Eye (tissue), 1 donor: ENCODE measurements around the gene HDGFL2.

Source experiments
- DNase-seq: peaks from one replicate; pipeline ENCODE4 v3.0.0-alpha.2; 2015

Gene HDGFL2

DNA sequence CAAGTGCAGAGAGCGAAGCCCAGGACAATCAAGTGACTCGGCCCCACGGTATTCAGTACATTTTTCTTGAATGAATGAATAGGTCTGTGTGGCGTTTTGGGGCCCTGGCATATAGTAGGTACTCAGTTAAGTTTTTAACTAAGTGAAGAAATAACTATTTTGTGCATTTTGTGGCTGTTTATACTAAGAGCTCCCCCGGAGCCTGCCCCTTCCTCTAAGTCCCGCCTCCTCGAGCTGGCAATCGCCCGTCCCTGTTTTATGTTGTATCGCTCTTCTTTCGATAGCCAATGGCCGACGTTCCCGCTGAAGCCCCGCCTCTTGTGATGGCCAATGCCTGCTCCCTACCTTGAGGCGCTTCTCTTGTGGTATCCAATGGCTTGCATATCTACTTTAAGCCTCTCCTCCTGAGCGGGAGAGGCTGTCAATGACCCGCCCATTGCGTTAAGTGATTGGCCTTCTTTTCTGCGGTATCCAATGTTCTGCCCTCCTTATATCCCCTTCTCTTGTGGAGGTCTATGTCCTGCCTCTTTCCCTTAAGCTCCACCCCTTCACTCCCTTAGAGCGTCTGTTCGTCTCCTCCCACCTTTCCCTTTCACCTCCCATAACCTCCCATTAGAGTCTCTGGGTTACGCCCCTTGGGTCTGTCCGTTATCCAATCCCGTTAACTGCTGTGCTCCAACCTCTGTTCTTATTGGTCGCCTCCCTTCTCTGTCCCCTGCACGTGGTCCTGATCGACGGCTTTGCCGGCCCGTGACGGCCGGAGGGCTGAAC, 509 bp upstream of the HDGFL2 start:
- DNase-seq = peak; percentile 100

DNA sequence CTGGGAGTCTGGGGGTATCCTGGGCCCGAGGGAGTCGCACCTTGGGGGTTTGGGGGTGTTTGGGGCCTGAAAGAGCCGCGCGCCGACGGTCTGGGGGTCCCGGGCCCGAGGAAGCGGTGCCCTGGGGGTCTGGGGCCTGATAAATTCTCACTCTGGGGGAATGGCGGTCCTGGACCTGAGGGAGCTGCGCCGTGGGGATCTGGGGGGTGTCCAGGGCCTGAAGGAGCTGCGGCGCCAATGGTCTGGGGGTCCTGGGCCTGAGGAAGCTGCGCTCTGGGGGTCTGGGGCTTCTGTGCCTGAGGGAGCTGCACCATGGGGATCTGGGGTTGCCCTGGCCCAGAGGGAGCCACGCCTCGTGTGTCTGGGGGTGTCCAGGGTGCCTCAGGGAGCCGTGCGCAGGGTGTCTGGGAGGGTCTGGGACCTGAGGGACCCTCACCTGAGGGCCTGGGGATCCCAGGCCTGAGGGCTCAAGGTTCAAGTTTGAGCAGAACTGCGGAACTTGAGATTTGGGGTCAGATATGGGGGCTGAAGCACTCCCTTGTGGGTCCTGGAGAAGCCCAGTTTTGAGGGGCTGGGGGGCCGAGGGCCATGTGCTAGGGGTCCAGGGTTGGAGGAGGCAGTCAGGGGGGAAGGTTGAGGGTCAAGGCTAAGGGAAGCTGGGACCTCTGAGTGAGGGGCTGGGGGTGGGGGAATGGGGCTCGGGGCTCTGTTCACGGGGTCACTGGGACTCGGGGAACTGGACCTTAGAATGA, 1.1 kb downstream of the HDGFL2 start:
- DNase-seq = no peak

DNA sequence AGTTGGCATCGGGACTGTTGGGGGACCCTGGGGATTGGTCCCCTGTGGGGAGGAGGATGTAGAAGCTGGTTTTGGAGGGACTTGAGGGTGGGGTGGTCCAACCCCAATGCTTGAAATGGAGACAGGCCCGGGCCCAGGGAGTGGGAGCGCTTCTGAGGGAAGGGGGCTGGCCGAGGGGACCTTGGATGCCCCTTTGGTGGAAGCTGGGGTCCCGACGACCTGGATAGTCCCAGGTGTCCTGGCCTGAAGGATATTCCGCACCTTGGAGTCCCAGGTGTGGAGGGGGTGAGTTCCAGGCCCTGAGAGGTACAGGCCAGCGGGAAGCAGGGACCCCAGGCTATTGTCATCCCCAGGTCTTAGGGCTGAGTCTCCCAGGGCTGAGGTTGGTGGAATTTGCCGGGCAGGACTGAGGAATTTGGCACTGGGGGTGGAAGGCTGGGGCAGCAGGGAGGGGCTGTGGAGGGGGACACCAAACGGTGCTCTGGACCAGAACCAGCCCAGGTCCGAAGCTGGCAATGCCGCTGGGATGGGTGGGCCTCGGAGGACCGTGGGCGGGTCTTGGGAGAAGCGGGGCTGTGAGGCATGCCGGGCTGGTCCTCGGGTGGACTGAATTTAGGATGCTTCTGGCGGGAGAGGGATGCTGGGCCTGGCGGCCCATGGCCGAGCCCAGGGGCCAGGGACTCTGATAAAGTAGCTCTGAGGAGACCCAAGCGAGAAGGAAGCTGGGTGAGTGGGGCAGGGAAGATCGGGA, 1.8 kb downstream of the HDGFL2 start:
- DNase-seq = no peak

DNA sequence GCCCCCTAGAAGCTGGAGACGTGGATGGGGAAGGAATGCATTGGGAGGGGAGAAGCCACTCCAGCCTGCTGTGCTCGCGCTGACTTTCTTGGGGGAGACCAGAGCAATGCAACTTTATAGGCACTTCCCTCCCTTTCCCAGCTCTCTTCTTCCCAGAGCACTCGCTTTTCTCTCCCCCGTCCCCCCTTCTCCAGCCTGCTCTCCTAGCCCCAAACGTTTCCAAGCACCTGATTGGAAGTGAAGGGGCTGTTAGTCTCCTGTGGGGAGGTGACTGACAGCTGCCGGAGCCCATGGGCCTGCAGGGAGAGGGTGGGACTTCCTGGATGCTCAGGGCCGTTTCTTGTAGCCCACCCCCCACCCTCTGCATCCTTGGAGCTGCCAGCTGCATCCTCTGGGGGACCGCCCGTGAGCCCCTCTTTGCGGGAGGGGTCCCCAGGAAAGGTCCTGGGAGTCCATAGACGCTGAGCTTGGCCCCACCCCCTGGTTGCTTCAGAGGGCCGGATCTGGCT, 2.5 kb downstream of the HDGFL2 start:
- DNase-seq = peak; percentile 92

DNA sequence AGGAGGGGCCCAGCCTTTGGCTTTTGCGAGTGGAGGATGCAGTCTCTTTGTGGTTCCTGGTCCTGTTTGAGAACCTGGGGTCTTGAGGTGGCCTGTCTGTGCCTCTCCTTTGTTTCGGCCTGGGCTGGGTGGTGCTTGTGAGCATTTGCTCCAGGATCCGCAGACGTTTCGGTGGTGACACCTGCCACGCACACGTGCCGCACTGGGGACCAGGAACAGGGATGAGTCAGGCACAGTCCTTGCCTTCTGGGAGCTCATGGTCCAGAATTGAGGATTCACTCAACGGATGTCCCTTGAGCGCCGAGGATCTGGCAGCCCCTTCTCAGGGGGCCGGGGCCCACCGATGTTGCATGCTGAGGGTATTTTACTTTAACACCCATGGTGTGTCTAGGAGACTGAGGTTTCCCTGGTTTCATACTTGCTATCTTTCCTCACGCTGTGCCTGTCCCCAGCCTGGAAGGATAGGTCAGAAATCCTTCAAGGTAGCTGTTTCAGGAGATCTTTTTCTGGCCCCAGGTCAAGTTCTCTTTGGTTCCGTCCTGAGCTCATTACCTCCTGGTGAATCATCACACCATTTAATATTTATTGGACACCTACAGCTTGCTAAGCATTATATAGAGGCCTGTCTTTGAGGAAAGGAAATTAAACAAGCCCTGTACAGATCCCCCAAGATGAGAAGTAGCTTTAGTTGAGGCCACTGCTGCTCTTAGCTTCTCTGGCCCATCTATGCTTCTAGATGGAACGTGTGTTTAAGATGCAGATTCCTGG, 5.1 kb downstream of the HDGFL2 start:
- no peak for DNase-seq

DNA sequence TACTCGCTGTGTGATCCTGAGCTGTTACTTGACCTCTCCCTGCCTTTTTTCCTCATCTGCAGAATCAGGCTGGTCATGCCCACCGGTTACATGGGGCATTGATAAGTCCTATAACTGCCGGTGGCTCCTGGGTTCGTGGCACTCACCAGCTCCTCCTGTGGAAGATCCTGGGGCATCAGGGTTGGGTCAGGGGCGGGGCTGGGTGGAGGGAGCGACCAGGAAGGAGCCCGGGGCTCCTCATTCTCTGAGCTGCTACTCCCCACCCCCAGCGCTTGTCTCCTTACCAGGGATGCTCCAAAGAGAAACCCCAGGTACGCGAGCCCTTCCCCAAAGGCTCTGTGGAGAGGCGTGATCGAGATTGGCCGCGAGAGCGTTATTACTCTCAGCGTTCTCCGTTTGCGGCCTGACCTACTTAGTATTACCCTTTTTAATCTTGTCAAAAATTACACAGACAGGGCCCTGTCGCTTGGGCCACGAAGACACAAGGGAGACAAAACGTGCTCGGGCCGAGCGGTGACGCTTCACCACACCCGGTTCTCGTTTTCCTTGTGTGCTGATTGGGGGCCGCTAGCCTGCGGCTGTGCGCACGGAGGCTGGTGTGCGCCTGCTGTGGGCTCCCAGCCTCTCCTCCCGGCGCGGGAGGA, 10.7 kb downstream of the HDGFL2 start:
- no peak for DNase-seq

DNA sequence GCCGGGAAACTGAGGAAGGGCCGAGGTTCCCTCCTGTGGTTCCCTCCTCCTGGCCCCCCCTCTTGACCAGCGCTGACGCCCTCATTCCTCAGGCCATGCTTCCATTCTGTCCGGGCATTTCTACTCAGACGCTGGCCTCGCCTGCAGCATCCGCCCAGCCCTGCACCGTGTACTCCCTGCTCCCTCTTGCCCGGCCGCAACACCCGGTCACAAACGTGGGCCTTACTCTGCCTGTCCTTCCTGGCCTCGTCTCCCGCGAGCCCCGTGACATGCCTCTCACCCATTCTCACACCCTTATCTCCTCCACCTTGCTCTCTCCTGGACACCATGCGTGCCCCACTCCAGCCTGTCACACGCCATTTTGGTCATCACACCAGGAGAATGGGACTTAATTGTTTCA, 11.3 kb downstream of the HDGFL2 start:
- DNase-seq = no peak

DNA sequence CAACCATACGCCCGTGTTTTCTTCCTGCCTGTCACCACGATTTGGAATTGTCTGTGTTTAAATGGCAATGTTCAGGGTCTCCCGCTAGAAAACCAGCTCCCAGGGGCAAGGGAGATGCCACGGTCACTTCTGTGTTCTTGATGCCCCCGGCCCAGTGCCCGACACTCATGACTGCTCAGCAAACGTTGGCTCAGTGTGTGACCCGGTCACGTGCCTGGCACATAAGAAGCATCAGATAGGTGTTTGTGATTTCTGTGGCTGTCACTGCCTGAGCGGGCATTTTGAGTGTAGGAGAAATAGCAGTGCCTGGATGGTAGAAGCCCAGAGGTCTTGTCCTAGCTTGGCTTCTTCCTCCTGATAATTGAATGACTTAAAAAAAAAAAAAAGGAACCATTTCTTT, 15.5 kb downstream of the HDGFL2 start:
- no peak for DNase-seq

DNA sequence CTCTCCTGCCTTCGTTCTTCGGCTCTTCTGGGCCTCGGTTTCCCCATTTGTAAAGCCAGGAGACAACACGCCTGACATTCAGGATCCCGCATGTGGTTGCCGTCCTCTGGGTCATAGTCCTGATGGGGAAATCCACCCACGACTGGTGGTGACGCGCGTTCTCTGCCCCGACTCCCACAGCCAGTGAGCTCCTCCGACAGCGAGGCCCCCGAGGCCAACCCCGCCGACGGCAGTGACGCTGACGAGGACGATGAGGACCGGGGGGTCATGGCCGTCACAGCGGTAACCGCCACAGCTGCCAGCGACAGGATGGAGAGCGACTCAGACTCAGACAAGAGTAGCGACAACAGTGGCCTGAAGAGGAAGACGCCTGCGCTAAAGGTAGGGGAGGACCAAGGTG, 16.4 kb downstream of the HDGFL2 start:
- DNase-seq = no peak

DNA sequence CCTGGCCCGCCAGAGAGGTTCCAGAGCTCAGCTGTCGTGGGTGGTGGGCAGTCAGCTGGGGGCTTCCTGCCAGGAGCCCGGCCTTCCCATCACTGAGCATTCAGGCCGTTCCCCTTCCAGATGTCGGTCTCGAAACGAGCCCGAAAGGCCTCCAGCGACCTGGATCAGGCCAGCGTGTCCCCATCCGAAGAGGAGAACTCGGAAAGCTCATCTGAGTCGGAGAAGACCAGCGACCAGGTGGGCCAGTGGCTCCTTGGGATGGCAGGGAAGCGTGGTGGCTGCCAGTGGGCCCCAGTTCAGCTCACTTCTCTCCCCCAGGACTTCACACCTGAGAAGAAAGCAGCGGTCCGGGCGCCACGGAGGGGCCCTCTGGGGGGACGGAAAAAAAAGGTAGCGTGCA, 19.3 kb downstream of the HDGFL2 start:
- DNase-seq = no peak

DNA sequence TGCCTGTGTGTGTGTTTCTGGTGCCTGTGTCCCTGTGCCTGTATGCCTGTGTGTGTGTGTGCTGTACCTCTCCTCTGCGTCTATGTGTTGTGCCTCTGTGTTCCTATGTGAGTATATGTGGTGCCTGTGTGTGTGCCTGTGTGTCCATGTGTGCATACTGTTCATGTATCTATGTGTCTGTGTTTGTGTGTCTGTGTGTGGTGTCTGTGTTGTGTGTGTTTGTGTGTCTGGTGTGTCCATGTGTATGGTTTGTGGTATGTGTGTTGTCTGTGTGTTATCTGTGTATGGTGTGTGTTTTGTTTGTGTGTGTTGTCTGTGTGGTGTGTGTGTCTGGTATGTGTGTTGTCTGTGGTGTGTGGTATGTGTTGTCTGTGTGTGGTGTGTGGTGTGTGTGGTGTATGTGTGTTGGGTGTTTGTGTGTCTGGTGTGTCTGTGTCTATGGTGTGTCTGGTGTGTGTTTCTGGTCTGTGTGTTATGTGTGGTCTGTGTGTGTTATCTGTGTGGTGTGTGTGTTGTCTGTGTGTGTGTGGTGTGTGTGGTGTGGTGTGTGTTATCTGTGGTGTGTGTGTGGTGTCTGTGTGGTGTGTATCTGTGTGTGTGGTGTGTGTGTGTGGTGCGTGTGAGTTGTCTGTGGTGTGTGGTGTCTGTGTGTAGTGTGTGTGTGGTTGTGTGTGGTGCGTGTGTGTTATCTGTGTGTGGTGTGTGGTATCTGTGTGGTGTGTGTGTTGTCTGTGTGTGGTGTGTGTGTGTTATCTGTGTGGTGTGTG, 20.4 kb downstream of the HDGFL2 start:
- no peak for DNase-seq

DNA sequence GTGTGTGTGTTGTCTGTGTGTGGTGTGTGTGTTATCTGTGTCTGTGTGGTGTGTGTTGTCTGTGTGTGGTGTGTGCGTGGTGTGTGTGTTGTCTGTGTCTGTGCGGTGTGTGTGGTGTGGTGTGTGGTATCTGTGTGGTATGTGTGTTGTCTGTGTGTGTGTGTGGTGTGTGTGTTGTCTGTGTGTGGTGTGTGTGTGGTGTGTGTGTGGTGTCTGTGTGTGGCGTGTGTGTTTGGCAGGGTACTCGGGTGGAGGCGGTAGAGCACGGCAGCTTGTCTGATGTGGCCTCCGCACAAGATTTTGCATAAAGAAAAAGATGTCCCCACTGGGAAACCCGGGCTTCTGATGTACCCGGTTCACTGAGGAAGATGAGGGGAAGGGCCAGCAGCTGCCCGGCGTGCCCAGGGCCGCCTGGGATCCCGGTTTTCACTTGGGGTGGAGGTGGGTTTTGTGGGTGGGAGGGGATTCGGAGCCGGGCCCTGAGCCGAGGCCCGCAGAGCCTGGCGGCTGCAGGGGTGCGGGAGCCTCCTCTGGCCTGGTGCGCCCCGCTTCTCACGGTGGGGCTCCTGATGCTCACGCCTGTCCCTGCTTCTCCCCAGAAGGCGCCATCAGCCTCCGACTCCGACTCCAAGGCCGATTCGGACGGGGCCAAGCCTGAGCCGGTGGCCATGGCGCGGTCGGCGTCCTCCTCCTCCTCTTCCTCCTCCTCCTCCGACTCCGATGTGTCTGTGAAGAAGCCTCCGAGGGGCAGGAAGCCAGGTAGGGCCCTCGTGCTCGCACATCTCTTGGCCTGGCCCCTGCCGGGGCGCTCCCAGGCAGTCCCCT, 21.2 kb downstream of the HDGFL2 start:
- no peak for DNase-seq

DNA sequence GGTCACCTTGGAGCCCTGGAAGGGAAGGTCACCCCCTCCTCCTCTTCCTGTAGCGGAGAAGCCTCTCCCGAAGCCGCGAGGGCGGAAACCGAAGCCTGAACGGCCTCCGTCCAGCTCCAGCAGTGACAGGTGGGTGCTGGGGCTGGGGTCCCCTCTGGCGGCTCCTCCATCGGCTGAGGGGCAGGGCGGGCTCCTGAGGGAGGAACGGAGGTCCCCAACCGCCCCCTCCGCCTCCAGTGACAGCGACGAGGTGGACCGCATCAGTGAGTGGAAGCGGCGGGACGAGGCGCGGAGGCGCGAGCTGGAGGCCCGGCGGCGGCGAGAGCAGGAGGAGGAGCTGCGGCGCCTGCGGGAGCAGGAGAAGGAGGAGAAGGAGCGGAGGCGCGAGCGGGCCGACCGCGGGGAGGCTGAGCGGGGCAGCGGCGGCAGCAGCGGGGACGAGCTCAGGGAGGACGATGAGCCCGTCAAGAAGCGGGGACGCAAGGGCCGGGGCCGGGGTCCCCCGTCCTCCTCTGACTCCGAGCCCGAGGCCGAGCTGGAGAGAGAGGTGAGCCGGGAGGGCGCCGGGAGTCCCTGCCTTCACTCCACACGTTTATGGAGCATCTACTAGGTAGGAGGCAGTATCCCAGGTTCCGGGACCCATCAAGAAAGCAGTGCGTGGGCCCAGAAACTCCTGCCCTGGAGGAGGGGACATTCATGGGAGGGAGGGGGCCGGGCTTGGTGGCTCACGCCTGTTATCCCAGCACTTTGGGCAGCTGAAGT, 22.0 kb downstream of the HDGFL2 start:
- DNase-seq = no peak

DNA sequence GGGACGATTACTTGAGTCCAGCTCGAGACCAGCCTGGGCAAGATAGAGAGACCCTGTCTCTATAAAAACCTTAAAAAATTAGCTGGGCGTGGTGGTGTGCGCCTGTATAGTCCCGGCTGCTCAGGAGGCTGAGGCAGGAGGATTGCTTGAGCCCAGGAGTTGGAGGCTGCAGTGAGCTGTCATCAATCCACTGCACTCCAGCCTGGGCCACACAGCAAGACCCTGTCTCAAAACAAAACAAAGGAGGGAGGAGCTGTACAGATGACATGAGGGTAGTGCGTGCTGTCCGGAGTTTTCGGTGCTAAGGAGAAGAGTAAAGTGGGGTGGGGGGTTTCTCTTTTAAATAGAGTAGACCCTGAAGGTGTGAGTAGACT, 22.6 kb downstream of the HDGFL2 start:
- no peak for DNase-seq

DNA sequence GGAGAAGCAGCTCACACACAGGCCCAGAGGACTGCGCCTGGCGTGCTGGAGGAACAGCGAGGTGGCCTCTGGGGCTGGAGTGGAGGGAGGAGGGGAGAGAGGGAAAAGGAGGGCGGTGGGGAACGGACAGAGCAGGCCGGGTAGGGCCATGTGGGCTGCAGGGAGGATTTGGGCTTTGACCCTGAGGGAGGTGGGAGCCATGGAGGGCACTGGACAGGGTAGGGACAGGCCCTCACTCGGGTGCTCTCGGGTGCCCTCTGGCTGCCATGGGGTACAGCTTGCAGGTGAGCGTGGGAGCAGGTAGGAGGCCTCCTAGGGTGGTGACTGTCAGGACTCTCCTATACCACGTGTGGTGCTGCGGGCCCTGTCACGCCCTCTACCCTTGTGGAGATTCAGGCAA, 23.4 kb downstream of the HDGFL2 start:
- no peak for DNase-seq

DNA sequence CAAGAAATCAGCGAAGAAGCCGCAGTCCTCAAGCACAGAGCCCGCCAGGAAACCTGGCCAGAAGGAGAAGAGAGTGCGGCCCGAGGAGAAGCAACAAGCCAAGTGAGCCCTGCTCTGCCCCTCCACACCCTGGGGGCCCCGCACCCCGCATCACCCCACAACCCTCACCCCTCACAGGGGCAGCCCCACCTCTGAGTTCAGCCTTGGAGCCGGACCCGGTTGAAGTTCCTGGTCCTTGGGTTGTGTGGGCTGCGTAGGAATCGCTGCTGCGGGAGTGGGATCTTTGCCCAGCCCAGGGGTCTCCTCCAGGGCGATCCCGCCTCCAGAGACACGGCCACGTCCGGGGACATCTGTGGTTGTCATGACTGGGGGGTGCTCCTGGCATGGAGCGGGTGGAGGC, 24.2 kb downstream of the HDGFL2 start:
- no peak for DNase-seq

DNA sequence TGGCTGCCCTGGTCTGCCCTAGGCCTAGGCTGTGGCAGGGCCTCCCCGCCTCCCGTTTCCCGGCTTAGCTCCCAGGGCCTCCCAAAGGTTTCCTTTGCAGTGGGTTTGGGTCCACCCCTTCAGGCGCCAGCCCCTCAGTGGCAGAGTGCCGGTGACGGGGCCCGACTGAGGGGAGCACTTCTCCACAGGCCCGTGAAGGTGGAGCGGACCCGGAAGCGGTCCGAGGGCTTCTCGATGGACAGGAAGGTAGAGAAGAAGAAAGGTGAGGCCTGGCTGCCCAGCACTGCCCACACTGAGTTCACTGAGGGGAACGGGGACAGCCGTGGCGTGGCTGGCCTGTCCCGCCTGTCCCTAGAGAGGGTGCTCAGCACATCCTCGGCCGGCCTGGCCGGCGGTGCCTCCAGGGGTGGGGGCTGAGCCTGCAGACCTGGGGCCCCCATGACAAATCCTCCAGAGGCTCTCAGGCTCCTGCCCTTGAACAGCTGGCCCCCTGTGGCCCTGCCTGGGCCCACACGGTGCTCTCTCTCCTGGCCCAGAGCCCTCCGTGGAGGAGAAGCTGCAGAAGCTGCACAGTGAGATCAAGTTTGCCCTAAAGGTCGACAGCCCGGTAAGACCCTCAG, 25.8 kb downstream of the HDGFL2 start:
- no peak for DNase-seq

DNA sequence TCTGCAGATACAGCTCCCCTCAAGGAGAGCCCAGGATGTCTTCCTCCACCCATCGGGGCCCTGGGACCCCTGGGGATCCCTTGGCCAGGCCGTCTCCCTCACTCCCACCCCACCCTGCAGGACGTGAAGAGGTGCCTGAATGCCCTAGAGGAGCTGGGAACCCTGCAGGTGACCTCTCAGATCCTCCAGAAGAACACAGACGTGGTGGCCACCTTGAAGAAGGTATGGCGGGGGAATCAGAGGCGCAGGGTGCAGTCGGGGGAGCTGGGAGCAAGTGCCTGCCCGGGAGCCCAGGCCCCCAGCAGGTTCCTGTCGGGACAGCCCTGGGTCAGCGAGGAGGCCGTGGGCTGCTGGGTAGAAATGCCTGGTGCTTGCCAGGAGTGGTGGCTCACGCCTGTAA, 26.6 kb downstream of the HDGFL2 start:
- no peak for DNase-seq

DNA sequence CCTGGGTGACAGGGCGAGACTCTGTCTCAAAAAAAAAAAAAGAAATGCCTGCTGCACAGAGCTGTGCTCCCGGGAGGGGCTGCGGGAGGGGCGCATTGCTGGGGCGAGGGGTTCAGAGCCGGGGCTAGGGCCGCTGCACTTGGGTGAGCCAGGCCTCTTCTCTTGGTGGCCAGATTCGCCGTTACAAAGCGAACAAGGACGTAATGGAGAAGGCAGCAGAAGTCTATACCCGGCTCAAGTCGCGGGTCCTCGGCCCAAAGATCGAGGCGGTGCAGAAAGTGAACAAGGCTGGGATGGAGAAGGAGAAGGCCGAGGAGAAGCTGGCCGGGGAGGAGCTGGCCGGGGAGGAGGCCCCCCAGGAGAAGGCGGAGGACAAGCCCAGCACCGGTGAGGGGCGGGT, 27.2 kb downstream of the HDGFL2 start:
- DNase-seq = no peak
